GM19468 (cell line): ENCODE data around the gene FMN2.

Source experiments
- ATAC-seq: cut with Tn5 transposase; IDR thresholded peaks from one replicate; pipeline ENCODE4 v1.9.1; 2021; ENCODE audit warnings: mild to moderate bottlenecking, moderate library complexity, moderate number of reproducible peaks; ENCODE audit not compliant: unreplicated experiment; ENCODE audit errors: extremely low read depth

Gene FMN2

GRCh38 chr1:240343045-240343444 lies 251.4 kb downstream of the FMN2 start:
- ATAC-seq = no peak

GRCh38 chr1:240343966-240344365 lies 252.3 kb downstream of the FMN2 start:
- no peak for ATAC-seq

GRCh38 chr1:240344918-240345317 lies 253.2 kb downstream of the FMN2 start:
- ATAC-seq = no peak

DNA sequence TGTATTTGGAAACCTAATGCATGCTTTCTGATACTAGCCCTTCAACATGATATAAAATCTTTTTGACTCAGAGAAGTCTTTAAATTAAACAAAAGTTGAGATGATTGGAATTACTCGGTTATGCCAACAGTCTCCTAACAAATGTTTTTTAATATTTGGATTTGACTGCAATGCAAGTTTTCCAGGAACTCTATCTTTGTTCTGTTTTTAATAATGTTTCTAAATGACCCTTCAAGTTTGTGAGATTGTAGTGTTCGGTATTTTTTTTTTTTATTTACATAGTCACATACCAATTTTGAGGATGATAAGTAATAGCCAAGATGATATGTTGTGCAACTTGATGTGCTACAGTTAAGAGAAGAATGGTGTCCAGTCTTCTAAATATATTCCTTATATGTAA lies 258.0 kb downstream of the FMN2 start:
- ATAC-seq = no peak

- no peak for ATAC-seq
Measured at GRCh38 chr1:240350910-240351331, 259.2 kb downstream of the FMN2 start.

DNA sequence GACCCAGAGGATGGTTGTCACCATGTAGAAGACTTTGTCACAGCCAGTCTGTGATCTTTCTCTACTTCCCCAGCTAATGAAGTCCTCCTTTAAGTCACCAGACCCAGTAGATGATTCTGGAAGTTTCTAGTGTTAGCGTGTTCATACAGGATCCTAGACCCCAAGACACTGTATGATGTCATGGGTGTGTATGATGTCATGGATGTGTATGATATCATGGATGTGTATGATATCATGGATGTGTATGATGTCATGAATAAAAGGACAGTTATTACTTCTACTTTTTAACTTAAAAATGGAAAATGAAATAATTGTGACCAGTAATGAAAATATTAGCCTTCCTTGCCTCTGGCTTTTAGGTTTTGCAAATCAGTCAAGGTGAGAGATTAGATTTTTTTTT lies 260.0 kb downstream of the FMN2 start:
- ATAC-seq = no peak

- no peak for ATAC-seq
Measured at GRCh38 chr1:240352769-240353168, 261.1 kb downstream of the FMN2 start.

DNA sequence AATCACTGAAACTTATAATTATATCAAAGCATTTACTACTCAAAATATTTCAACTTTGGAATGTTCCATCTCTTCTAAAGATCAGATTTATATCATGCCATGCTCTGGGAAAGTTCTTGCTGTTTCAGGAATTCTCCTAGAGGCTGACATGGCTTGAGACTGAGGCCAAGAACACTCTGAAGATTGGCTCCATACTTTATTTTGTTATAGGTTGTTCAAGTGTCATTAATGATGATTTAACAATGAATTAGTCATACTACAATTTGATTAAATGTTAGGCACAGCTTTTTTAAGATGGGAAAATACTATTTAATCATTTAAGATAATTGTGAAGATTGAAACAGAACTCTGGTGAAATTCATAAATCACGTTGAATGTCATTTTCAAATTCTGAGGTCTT lies 264.9 kb downstream of the FMN2 start:
- ATAC-seq = no peak

- no peak for ATAC-seq
Measured at GRCh38 chr1:240362046-240362445, 270.4 kb downstream of the FMN2 start.

GRCh38 chr1:240362826-240363225 lies 271.1 kb downstream of the FMN2 start:
- no peak for ATAC-seq

GRCh38 chr1:240363315-240363714 lies 271.6 kb downstream of the FMN2 start:
- no peak for ATAC-seq

DNA sequence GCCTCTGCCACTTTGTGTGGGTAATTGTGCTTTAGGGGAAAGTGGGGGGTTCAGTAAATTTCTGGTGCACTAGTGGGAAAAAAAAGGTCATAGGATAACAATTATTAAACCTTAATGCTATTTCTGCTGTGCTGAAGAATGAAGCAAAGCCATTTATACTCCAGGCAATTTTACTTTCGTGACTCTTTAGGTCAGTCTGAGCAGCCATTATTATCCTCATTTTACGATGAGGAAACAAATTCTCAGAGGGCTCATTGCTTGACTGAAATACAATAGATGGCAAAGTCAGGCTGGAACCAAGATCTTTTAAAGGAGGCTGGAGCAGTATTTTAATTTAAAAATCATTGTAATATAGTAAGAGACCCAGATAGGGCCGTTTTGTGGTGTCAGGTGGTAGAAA lies 272.2 kb downstream of the FMN2 start:
- ATAC-seq = no peak

DNA sequence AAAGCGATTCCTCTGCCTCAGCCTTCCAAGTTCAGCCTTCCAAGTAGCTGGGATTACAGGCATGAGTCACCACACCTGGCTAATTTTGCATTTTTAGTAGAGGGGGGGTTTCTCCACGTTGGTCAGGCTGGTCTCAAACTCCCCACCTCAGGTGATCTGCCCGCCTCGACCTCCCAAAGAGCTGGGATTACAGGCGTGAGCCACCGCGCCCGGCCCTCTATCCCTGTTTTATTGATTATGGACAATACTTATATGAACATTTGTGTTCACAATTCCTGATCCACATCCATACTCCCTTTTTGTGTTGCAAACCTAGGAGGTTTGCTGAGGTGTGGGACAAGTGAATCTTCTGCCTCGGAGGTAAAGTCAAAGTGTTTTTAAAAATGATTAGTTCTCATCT lies 275.0 kb downstream of the FMN2 start:
- no peak for ATAC-seq

DNA sequence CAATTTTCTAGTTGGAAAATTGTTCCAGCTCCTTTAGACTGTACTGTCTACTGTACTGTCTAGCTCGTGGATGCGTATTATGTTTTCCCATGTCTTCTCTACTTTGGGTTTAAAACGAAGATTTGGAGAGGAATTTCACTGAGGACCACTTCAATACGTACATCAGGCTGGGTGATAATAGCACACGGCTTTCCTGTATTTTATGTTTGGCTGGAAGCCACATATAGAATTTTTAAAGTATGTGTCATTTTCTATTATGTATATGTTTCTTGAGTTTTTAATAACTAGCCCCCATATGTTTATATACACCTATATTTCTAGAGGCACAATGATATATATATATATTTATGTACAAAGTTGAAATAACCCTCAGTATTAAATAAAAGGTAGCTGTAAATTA lies 293.9 kb downstream of the FMN2 start:
- ATAC-seq = no peak

DNA sequence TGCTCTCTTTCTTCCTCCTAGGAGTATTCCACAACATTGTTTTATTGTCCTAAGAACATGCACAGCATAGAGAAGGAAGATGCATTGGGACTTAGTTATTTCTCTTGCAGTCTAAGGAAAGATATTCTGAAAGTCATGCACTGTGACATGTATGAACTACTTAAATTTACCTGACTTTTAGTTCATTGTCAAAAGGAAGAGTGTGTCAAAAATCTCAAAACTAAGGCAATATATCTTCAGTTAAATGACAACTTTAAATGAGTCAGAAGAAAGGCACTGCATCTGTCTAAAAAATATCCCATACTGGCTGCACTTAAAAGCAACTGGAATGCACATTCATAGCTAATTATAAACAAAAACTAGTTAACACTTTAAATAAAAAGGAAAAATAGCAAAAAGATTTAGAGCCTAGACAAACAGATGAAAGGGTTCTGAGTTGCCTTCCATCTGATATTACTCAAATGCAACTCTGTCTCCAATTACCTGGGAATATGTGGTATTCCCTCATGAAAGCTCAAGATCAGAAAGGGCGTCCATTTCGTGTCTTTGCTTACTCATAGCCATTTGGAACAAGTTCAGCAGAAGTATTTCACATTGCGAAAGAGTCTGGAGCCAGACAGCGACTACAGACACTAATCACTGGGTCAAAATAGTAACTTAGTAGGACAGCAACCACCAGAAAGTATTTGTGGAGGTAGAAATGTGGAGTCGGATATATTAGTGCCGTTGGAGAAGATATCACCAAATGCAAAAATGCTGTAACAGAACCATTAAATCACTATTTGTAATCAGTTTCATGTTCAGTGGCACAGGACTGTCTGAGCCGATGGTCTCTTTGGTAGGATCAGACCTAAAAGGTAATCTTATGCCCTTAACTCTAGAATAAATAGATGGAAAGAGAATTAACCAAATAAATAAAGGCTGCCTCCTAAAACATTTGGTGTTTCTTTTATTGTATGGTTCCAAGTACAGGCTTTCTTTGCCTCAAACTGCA lies 294.6 kb downstream of the FMN2 start:
- ATAC-seq = no peak

- no peak for ATAC-seq
Measured at GRCh38 chr1:240387051-240387450, 295.4 kb downstream of the FMN2 start.

DNA sequence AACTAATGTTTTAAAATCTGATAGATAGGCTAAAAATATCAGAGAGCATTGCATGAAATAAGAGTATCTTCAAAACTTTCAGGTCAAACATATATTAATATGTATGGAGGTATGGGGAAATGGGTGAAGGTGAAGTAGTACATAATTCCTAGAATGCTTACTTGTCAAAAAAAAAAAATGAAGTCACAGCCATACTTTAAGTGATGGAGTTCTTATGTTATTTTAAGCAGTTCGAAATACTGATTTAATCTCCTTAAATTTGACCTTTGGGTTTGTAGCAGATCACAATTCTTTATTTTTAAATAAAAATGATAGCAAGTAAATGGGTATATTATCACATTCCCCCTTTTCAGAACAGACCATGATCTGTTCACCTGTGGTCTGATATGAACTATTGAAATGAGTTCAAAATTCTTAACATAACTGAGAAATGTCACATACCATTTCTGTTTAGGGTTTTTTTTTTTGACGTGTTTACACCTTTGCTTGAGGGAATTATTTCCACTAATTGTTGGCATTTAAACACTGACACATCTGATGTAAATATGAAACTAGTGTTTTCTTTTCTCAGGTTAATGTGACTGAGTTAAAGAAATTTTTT lies 300.1 kb downstream of the FMN2 start:
- ATAC-seq = no peak

- ATAC-seq = no peak
Measured at GRCh38 chr1:240394353-240394752, 302.7 kb downstream of the FMN2 start.

- ATAC-seq = no peak
Measured at GRCh38 chr1:240395336-240395735, 303.7 kb downstream of the FMN2 start.

GRCh38 chr1:240399381-240399780 lies 307.7 kb downstream of the FMN2 start:
- ATAC-seq = no peak

GRCh38 chr1:240401731-240402130 lies 310.0 kb downstream of the FMN2 start:
- ATAC-seq = no peak

- ATAC-seq = no peak
Measured at GRCh38 chr1:240402326-240402725, 310.6 kb downstream of the FMN2 start.
